Retinal pigment epithelial cell (primary cell): Measurements from ENCODE around the gene CEP131.

Experiments used
- DNase-seq: peaks from one replicate; pipeline ENCODE4 v3.0.0-alpha.2; 2010; ENCODE audit warnings: low read depth
- H3K4me3 ChIP-seq: 2 replicates; pipeline ENCODE4 v1.5.1; 2011; ENCODE audit warnings: mild to moderate bottlenecking, low read length, control low read depth, moderate library complexity
- TF ChIP-seq, protein P1 (sequence below): conservative IDR thresholded peaks from 2 replicates; pipeline ENCODE4 v1.5.1; 2011; ENCODE audit warnings: low read depth, low read length, control low read depth, inconsistent platforms

CEP131 gene

DNA sequence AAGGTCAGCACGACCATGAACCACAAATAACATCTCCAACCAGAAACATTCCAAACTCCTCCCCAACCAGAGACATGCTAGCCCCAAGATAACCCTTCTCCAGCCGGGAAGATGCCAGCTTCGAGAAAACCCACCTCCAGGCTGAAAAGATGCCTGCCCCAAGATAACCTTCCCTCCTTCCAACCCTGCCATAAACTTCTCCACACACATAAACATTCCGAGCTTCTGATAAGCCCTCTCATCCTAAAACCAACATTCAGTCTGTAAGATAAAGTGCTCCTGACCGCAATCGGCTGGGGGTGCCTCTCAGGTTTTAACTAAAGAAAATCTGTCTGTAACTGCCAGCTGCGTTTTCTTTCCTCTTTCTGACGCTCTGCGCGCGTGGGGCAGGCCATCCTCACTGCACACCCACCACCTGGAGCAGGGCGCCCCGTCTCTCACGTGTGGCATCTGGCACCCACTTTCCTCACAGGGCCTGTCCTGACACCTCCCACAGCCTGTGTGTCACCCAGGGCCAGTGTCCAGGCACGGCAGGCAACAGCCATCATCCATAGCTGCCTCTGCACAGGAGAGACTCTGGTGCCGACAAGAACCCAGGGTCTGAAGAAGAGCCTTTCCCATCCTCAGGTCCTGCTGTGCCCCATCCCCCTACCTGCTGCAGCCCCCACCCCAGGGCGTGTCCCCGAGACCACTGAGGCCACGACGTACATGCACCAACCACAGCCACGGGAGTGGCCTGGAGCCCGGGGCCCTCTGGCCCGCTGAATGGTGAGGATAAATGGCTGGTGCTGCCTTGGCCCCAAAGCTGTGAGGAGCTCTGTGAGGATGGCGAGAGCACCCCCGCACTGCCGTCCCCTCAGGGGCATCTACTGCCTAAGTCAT is 12.4 kb upstream of the CEP131 start:
- no peak overlapping the region for H3K4me3 ChIP-seq
- TF ChIP-seq, protein P1, sequence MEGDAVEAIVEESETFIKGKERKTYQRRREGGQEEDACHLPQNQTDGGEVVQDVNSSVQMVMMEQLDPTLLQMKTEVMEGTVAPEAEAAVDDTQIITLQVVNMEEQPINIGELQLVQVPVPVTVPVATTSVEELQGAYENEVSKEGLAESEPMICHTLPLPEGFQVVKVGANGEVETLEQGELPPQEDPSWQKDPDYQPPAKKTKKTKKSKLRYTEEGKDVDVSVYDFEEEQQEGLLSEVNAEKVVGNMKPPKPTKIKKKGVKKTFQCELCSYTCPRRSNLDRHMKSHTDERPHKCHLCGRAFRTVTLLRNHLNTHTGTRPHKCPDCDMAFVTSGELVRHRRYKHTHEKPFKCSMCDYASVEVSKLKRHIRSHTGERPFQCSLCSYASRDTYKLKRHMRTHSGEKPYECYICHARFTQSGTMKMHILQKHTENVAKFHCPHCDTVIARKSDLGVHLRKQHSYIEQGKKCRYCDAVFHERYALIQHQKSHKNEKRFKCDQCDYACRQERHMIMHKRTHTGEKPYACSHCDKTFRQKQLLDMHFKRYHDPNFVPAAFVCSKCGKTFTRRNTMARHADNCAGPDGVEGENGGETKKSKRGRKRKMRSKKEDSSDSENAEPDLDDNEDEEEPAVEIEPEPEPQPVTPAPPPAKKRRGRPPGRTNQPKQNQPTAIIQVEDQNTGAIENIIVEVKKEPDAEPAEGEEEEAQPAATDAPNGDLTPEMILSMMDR, result no peak
- no peak for DNase-seq

DNA sequence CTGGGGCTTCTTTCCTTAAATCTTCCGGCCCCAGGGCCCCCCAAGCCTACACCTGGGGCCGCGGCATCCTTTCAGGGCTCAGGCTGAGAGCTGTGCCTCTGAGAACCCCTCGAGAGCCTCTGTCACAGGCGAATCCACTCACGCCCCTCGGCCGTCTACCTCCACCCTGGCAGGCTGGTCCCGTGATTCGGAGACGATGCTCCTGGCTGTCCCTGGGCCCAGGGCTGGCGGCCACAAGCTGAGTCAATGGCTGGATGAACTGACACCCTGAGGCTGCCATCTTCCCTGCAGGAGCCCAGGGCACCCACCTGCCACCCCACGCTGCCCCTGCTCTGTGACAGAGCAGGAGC is 11.7 kb upstream of the CEP131 start:
- H3K4me3 ChIP-seq, result no peak overlapping the region
- DNase-seq, result no peak
- TF ChIP-seq, protein P1, result no peak

DNA sequence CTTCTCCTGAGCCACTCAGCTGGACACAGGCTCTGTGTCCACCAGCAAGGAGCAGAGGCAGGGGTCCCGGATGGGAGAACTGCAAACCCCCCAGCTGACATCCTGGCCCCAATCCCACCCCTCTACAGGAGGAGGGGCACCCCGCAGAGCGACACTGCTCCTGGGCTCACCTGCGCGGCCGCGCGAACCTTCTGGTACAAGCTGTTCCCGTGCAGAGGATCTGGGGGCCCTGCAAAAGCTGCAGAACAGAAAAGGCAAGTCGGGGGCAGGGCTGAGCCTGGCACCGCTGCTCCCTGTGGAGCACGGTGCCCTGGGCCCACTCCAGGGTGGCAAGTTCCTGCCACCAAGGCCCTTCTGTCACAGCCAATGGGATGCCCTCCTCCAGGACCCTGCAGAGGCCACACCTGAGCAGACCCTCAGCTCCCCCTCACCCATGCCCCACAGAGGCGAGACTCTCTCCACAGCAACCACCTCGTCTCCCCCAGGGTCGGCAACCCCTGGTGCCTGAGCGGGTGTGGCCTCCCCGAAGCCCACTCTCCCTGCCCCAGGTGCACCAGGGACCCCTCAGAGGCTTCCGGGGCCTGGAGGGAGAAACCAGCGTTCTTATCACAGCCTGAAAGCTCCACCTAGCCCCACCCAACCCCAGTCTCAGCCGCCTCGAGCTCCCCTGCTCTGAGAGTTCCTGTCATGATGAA is 11.2 kb upstream of the CEP131 start:
- TF ChIP-seq, protein P1, result no peak
- no peak for DNase-seq

DNA sequence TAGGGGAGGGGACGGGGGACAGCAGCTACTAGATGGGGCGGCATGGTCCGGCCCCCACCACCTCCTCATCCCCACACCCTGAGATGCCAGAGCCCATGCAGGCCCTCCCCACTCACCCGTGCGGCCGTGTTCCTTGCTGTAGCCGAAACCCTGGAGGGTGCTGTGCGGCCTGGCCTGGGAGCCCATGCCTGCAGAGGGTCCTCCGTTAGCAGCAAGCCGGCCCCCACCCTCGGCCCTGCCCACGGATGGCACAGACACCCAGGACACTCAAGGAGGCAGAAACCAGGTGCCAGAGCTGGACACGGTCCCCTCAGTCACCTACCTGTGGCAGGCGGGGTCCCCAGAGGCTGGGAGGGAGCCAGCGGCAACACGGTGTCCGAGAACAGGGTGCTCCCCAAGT is 10.6 kb upstream of the CEP131 start:
- no peak overlapping the region for H3K4me3 ChIP-seq
- TF ChIP-seq, protein P1, result no peak
- DNase-seq, result no peak

More for the DNA sequence above, 11.2 kb upstream of the CEP131 start:
- H3K4me3 ChIP-seq, result no peak overlapping the region

DNA sequence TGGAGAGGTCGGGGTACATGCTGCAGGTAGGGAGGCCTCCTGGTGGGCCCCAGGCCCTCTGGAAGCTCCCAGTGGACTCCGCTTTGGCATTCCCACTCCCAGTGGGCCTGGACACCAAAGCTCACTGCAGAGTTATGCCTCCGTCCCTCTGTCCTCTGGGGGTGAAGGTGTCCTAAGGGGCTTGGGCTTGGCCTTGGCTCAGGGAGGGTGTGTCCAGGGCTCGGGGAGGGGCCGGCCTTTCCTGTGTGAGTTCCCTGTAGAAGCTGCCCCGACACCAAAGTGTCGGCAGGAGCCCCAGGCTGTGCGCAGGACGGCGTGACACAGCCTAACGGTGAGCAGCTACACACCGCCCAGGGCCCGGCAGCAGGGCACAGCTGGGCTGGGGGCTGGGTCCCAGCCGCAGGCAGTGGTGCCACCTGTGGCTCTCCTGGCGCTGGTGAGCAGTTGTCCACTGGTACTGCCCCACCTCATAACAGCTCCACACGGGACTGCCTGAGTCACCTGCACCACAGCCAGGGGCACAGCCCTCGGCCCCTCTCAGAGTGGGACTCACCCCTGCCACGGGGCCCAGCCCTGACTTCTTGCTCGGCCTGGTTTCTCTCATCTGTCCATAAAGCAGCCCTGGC is 10.0 kb upstream of the CEP131 start:
- DNase-seq, result no peak
- TF ChIP-seq, protein P1, result no peak
- no peak overlapping the region for H3K4me3 ChIP-seq

DNA sequence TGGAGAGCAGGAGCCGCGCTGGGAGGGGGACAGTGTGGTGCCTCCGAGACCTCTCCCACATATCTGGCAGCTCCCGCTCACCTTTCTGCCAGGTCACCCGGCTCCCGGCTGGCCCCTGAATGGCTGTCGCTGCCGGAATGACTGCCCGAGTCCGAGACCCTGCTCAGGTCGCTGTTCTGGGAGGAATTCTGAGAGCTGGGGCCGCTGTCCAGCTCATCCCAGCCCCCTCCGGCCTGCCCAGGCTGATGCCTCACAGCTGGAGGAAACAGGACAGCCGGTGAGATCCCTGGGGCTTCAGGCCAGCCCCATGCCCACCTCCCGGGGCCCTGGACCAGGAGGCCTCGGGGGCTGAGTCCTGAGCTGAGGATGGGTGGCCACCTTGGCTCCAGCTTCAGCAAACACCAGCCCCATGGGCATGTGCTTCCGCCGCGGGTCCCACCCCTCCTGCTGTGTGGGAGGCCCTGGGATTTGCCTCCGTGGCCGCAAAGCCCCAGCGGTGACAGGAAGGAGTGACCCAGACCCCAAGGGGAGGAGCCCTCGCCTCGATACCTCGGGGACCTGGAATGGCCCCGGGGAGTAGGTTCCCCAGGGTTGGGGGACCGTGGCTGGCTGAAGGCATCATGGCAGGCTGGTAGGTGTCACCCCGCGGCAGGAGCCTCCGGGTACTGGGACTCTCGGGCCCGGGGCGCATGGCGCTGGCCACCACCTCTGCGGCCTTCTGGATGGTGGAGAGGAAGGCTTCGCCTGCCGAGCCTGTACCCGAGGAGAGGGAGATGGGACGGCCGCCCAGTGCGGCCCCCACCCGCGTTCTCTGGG is 9.2 kb upstream of the CEP131 start:
- no peak overlapping the region for H3K4me3 ChIP-seq
- DNase-seq, result no peak
- TF ChIP-seq, protein P1, result no peak
